MM.1S (cell line): Measurements from ENCODE around the gene ATG4A.

Source experiments
- DNase-seq: peaks from one replicate; pipeline ENCODE4 v3.0.0-alpha.2; 2015
- H2AFZ ChIP-seq: fragments of 300-600 bp; sonication (generic); 2 replicates; pipeline ENCODE4 v1.6.0; 2016; ENCODE audit warnings: antibody characterized with exemption, low read length
- H3F3A ChIP-seq: fragments of 300-600 bp; sonication (generic); 2 replicates; pipeline ENCODE4 v1.6.1; 2016; ENCODE audit warnings: mild to moderate bottlenecking, antibody characterized with exemption, low read length, moderate library complexity, mixed read lengths; ENCODE audit not compliant: insufficient read depth
- H3K27ac ChIP-seq: fragments of 300-600 bp; sonication (generic); 2 replicates; pipeline ENCODE4 v1.5.1; 2016; ENCODE audit warnings: mild to moderate bottlenecking, low read length
- H3K27me3 ChIP-seq: fragments of 300-600 bp; sonication (generic); replicated peaks from 2 replicates; pipeline ENCODE4 v1.6.0; 2016; ENCODE audit warnings: low read length; ENCODE audit not compliant: insufficient read depth
- H3K36me3 ChIP-seq: fragments of 300-600 bp; sonication (generic); replicated peaks from 2 replicates; pipeline ENCODE4 v1.6.1; 2016; ENCODE audit warnings: mild to moderate bottlenecking, low read length, mixed read lengths; ENCODE audit not compliant: insufficient read depth
- H3K4me1 ChIP-seq: fragments of 300-600 bp; sonication (generic); 2 replicates; pipeline ENCODE4 v1.6.1; 2016; ENCODE audit warnings: low read length, mixed read lengths
- H3K4me2 ChIP-seq: fragments of 300-600 bp; sonication (generic); 2 replicates; pipeline ENCODE4 v1.6.0; 2016; ENCODE audit warnings: low read depth, low read length
- H3K4me3 ChIP-seq: fragments of 300-600 bp; sonication (generic); 2 replicates; pipeline ENCODE4 v1.5.1; 2016; ENCODE audit warnings: low read length, mixed read lengths
- H3K79me2 ChIP-seq: fragments of 300-600 bp; sonication (generic); 2 replicates; pipeline ENCODE4 v1.6.1; 2016; ENCODE audit warnings: mixed run types, low read length, mixed read lengths
- H3K9ac ChIP-seq: fragments of 300-600 bp; sonication (generic); 2 replicates; pipeline ENCODE4 v1.6.1; 2016; ENCODE audit warnings: low read length, mixed read lengths
- H3K9me2 ChIP-seq: fragments of 300-600 bp; sonication (generic); replicated peaks from 2 replicates; pipeline ENCODE4 v1.6.1; 2016; ENCODE audit warnings: mild to moderate bottlenecking, low read length, mixed read lengths; ENCODE audit not compliant: insufficient read depth
- H3K9me3 ChIP-seq: fragments of 300-600 bp; sonication (generic); replicated peaks from 2 replicates; pipeline ENCODE4 v1.6.1; 2016; ENCODE audit warnings: mild to moderate bottlenecking, low read length, mixed read lengths; ENCODE audit not compliant: insufficient read depth
- H4K20me1 ChIP-seq: fragments of 300-600 bp; sonication (generic); 2 replicates; pipeline ENCODE4 v1.6.1; 2016; ENCODE audit warnings: mild to moderate bottlenecking, low read length, moderate library complexity, mixed read lengths; ENCODE audit not compliant: insufficient read depth
- CTCF ChIP-seq: fragments of 300-600 bp; sonication (generic); IDR thresholded peaks from 2 replicates; pipeline ENCODE4 v1.5.1; 2016; ENCODE audit warnings: antibody characterized with exemption, low read length, mixed read lengths
- EZH2 ChIP-seq: fragments of 300-600 bp; sonication (generic); optimal IDR thresholded peaks from 2 replicates; pipeline ENCODE3; 2017; ENCODE audit warnings: low read depth, mild to moderate bottlenecking, antibody characterized with exemption, low read length, mixed read lengths
- EZH2phosphoT487 ChIP-seq: fragments of 300-600 bp; sonication (generic); IDR thresholded peaks from 2 replicates; pipeline ENCODE4 v1.6.1; 2018; ENCODE audit warnings: antibody characterized with exemption, low read length

The ATG4A gene

GRCh38 chrX:108053218-108053617 is 38.4 kb upstream of the ATG4A start:
- Histone ChIP-seq H3K4me1 (no peaks in the 10 kb centered on the region), H3K4me2 (no peak overlapping the region), H3K4me3 (no peak overlapping the region), H3K79me2 (no peaks in the 10 kb centered on the region), H3K9ac (no peak overlapping the region), H3K27me3 (no peaks in the 10 kb centered on the region), H3K9me3 (no peaks in the 10 kb centered on the region), H3F3A (no peaks in the 10 kb centered on the region), H3K27ac (no peak overlapping the region), H3K36me3 (no peaks in the 10 kb centered on the region), H3K9me2 (no peaks in the 10 kb centered on the region), H2AFZ (no peak overlapping the region), H4K20me1 (no peaks in the 10 kb centered on the region)
- no peak for TF ChIP-seq EZH2phosphoT487
- TF ChIP-seq CTCF, result no peak
- no peak for TF ChIP-seq EZH2
- DNase-seq, result no peak

GRCh38 chrX:108055546-108055945 is 36.0 kb upstream of the ATG4A start:
- no peaks in the 10 kb centered on the region for H3K79me2 ChIP-seq

GRCh38 chrX:108059801-108060200 is 31.8 kb upstream of the ATG4A start:
- Histone ChIP-seq H3K9me3 (no peaks in the 10 kb centered on the region), H3K27ac (no peak overlapping the region), H3K27me3 (no peaks in the 10 kb centered on the region), H3K36me3 (no peaks in the 10 kb centered on the region), H3K9me2 (no peaks in the 10 kb centered on the region), H4K20me1 (no peaks in the 10 kb centered on the region), H3K4me2 (no peak overlapping the region), H3K9ac (no peak overlapping the region), H3K4me3 (no peak overlapping the region), H3K4me1 (no peaks in the 10 kb centered on the region), H3K79me2 (no peaks in the 10 kb centered on the region), H2AFZ (no peak overlapping the region), H3F3A (no peaks in the 10 kb centered on the region)
- TF ChIP-seq CTCF (no peak), EZH2 (no peak), EZH2phosphoT487 (no peak)
- DNase-seq, result no peak

More at GRCh38 chrX:108055546-108055945, 36.0 kb upstream of the ATG4A start:
- Histone ChIP-seq H3K36me3 (no peaks in the 10 kb centered on the region), H4K20me1 (no peaks in the 10 kb centered on the region), H3K27me3 (no peaks in the 10 kb centered on the region), H3F3A (no peaks in the 10 kb centered on the region), H2AFZ (no peak overlapping the region), H3K4me2 (no peak overlapping the region), H3K27ac (no peak overlapping the region), H3K9me2 (no peaks in the 10 kb centered on the region), H3K4me3 (no peak overlapping the region), H3K4me1 (no peaks in the 10 kb centered on the region), H3K9me3 (no peaks in the 10 kb centered on the region), H3K9ac (no peak overlapping the region)
- no peak for TF ChIP-seq EZH2phosphoT487
- no peak for TF ChIP-seq CTCF
- TF ChIP-seq EZH2, result no peak
- DNase-seq, result no peak
